HG03460 (cell line): Measurements from ENCODE around the gene BCL2L15.

Experiments used
- ATAC-seq: cut with Tn5 transposase; IDR thresholded peaks from one replicate; pipeline ENCODE4 v1.9.1; 2021; ENCODE audit not compliant: unreplicated experiment

Gene BCL2L15

DNA sequence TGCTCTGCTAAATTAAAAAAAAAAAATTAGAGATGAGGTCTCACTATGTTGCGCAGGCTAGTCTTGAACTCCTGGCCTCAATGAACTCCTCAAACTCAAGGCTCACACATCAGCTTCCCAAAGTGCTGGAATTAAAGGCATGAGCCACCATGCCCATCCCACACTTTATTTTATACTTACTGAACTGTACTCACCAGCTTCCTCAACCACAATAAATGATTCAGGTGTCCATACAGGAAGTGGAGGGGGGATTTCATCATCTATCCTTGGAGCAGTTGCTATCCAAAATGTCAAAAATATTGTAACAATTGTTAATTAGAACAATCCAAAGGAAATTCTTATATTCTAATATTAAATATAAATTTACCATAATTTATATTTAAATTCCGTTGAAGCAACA, 52.7 kb downstream of the BCL2L15 start:
- no peak for ATAC-seq
